ENCODE results near the gene TRMT44.
"Not testable (repeated sequence)": the region's sequence is repeated elsewhere in the genome, so short reads cannot be mapped to it uniquely, and the experiment has no call there.

Gene TRMT44

DNA sequence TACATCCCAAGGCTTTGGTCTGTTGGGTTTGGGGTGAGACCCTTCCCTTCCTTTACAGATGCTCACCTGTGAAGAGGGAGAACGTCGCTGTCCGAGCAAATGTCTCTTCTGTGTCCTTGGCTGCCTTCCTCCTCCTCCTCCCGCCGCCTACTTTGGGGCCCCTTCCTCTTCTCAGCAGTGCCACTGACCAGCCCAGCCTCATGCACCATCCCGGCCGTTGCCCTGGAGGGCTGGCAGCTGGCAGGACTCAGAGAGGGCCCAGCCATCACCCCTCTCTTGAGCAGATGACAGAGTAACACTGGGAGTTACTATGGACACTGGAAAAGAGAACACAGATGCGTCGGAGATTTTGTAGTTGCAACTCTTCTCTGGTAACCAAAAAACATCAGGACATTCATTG is 68.2 kb downstream of the TRMT44 start:
- Histone ChIP-seq H3K27ac (no peak overlapping the region), H3K4me3 (ENCODE audit: low read depth, low read length) (no peak overlapping the region), H3K27me3 (ENCODE audit: insufficient read depth, low read depth, severe bottlenecking) (no peaks in the 10 kb centered on the region), H3K36me3 (no peaks in the 10 kb centered on the region), H3K9me3 (ENCODE audit: severe bottlenecking) (no peaks in the 10 kb centered on the region)
- no peak for DNase-seq
- TF ChIP-seq, protein P1, sequence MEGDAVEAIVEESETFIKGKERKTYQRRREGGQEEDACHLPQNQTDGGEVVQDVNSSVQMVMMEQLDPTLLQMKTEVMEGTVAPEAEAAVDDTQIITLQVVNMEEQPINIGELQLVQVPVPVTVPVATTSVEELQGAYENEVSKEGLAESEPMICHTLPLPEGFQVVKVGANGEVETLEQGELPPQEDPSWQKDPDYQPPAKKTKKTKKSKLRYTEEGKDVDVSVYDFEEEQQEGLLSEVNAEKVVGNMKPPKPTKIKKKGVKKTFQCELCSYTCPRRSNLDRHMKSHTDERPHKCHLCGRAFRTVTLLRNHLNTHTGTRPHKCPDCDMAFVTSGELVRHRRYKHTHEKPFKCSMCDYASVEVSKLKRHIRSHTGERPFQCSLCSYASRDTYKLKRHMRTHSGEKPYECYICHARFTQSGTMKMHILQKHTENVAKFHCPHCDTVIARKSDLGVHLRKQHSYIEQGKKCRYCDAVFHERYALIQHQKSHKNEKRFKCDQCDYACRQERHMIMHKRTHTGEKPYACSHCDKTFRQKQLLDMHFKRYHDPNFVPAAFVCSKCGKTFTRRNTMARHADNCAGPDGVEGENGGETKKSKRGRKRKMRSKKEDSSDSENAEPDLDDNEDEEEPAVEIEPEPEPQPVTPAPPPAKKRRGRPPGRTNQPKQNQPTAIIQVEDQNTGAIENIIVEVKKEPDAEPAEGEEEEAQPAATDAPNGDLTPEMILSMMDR (IDR thresholded peaks at IDR 0.05; ENCODE audit: low read depth, low read length) = no peak

DNA sequence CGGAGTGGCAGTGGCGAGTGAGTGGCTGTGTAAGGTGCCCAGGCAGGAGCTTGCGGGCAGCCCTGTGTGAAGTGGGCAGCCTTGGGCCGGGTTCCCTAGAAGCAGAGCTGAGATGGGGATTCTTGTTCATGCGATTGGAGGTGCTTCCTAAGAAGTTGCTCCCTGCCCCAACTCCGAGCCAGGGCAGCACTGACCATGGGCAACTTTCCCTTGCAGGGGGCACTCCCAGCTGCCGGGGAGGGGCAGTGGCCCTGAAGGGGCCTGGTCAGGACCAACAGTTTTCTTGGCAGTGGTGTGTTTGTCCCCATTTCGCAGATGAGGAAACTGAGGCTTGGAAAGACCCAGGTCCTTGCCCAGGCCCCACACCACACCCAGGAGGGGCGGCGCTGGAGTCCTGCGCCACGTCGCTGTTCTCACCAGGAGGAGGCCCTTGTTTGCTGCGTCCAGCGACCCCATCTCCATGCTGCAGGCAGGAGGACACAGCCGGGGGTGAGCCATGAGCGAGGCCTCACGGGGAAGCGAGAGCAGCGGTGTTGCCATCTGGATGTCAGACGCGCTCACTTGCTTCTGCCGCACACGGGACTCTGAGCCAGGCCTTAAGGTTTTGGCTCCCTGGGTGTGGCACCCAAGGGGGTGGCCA is 68.9 kb downstream of the TRMT44 start:
- Histone ChIP-seq H3K4me3 (ENCODE audit: low read depth, low read length) (no peak overlapping the region), H3K27me3 (ENCODE audit: insufficient read depth, low read depth, severe bottlenecking) (no peaks in the 10 kb centered on the region), H3K9me3 (ENCODE audit: severe bottlenecking) (no peaks in the 10 kb centered on the region), H3K36me3 (no peaks in the 10 kb centered on the region), H3K27ac (no peak overlapping the region)
- TF ChIP-seq, protein P1 (IDR thresholded peaks at IDR 0.05; ENCODE audit: low read depth, low read length) = no peak
- DNase-seq = no peak

DNA sequence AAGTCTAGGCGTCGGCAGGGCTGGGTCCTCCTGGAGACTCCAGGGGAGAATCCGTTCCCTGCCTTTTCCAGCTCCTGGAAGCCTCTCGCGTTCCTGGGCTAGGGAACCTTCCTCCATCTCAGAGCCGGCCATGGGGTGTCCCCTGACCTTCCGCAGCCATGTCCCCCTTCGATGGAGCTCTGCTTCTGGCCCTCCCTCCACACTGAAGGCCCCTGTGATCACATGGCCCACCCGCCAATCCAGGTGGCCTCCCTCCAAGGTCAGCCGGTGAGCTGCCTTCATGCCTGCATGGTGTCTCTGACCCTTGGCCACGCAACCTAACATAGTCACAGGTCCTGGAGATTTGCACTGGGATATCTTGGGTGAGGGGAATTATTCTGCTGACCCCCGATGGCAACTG is 69.6 kb downstream of the TRMT44 start:
- Histone ChIP-seq H3K4me3 (ENCODE audit: low read depth, low read length) (no peak overlapping the region), H3K27me3 (ENCODE audit: insufficient read depth, low read depth, severe bottlenecking) (no peaks in the 10 kb centered on the region), H3K36me3 (no peaks in the 10 kb centered on the region), H3K27ac (no peak overlapping the region), H3K9me3 (ENCODE audit: severe bottlenecking) (no peaks in the 10 kb centered on the region)
- DNase-seq = no peak
- TF ChIP-seq, protein P1 (IDR thresholded peaks at IDR 0.05; ENCODE audit: low read depth, low read length) = no peak

DNA sequence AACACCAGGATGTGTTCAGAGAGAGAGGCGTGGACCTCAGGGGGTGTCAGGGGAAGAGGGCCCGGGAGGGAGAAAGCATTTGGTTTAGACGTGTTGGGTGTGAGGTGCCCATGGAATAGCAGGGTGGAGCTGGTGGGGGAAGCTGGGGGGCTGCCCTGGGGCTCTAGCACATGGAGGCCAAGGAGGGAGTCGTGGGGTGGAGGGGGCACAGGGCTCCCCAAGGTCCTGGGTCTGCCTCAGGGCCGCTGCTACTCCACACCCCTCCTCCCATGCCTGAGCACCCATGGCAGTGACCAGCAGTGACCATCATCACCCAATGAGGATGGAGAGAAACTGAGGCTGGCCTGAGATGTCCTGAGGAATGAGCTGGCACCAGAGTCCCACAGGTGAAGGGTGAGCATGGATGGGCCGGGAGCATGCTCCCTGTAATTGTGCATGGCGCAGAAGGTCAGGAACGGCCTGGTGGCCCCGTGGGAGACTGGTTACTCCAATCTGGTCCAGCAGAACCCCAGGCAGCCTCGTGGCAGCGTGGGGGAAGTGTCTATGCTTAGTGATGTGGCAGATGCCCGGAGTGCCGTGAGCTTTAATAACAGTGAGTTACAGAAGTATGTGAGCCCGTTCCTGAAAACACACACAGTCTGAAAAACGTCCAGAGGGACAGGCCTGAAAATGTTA is 70.2 kb downstream of the TRMT44 start:
- Histone ChIP-seq H3K36me3 (no peaks in the 10 kb centered on the region), H3K27me3 (ENCODE audit: insufficient read depth, low read depth, severe bottlenecking) (no peaks in the 10 kb centered on the region), H3K4me3 (ENCODE audit: low read depth, low read length) (no peak overlapping the region), H3K27ac (no peak overlapping the region), H3K9me3 (ENCODE audit: severe bottlenecking) (no peaks in the 10 kb centered on the region)
- TF ChIP-seq, protein P1 (IDR thresholded peaks at IDR 0.05; ENCODE audit: low read depth, low read length) = no peak
- no peak for DNase-seq

DNA sequence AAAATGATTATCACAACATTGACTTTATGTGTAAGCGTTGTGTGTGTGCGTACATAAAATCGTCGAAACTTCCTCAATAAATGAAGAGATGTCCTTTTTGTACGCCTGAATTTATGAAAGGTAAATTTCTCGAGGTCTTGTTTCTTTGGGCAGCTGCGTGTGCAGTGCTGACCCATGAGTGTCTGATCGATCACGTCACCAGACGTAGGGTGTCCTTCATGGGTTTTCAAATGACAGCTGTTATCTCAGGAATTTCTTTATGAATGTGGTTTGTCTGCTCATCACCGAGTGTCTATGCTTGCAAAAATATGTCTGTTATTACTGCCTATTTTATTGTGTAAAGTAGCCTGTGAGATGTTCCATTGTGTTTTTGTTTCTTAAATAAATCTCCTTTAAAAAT is 71.9 kb downstream of the TRMT44 start:
- TF ChIP-seq, protein P1 (IDR thresholded peaks at IDR 0.05; ENCODE audit: low read depth, low read length) = no peak
- no peak overlapping the region for H3K27ac ChIP-seq
- no peak for DNase-seq
- no peak overlapping the region for H3K4me3 ChIP-seq (ENCODE audit: low read depth, low read length)
- no peaks in the 10 kb centered on the region for H3K36me3 ChIP-seq
- no peaks in the 10 kb centered on the region for H3K9me3 ChIP-seq (ENCODE audit: severe bottlenecking)
- no peaks in the 10 kb centered on the region for H3K27me3 ChIP-seq (ENCODE audit: insufficient read depth, low read depth, severe bottlenecking)

DNA sequence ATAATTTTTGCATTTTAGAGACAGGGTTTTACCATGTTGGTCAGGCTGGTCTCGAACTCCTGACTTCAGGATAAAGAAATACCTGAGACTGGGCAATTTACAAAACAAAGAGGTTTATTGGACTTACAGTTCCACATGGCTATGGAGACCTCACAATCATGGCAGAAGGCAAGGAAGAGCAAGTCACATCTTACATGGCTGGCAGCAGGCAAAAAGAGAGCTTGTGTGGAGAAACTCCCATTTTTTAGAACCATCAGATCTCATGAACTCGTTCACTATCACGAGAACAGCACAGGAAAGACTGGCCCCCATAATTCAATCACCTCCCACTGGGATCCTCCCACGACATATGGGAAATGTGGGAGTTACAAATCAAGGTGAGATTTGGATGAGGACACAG is 72.5 kb downstream of the TRMT44 start:
- not testable (repeated sequence) for DNase-seq; H3K4me3 ChIP-seq (ENCODE audit: low read depth, low read length); H3K36me3 ChIP-seq; H3K27ac ChIP-seq; H3K9me3 ChIP-seq (ENCODE audit: severe bottlenecking); H3K27me3 ChIP-seq (ENCODE audit: insufficient read depth, low read depth, severe bottlenecking)

Data from WERI-Rb-1 (cell line).